ENCODE data around the gene LRRC74B.

The LRRC74B gene

DNA sequence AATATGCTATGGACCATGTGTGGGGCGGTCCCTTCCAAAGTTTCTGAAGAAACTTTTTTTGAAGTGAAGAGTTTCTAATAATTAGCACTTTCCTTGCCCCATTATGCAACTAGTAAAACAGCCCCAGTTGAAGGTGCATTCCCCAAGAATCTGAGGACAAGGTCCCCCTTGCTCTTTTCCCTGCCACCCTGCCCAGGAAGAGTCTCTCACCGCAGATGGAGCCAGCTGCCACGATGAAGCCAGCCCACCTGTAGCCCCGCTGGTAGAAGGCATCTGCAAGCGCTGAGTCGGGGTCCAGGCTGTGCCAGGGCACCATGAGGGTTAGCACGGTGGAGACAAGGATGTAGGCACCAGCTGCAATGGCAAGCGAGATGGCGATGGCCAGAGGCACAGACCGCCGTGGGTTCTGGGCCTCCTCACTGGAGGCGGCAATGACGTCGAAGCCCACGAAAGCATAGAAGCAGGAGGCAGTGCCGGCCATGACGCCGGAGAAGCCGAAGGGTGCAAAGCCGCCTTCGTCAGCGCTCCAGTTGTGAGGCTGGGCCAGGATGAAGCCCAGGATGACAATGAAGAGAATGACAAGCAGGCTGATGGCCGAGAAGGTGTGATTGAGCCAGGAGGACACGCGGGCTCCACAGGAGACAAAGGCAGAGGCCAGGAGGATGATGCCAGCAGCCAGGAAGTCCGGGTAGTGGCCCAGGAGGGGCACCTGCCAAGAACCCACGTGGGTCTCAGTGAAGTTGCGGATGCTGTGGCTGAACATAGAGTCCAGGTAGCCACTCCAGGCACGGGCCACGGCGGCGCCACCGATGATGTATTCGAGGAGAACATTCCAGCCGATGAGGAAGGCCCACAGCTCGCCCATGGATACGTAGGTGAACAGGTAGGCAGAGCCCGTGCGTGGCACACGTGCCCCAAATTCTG is 14.9 kb upstream of the LRRC74B start:
- H3K27ac ChIP-seq: no peak overlapping the region
- TF ChIP-seq, protein P1, sequence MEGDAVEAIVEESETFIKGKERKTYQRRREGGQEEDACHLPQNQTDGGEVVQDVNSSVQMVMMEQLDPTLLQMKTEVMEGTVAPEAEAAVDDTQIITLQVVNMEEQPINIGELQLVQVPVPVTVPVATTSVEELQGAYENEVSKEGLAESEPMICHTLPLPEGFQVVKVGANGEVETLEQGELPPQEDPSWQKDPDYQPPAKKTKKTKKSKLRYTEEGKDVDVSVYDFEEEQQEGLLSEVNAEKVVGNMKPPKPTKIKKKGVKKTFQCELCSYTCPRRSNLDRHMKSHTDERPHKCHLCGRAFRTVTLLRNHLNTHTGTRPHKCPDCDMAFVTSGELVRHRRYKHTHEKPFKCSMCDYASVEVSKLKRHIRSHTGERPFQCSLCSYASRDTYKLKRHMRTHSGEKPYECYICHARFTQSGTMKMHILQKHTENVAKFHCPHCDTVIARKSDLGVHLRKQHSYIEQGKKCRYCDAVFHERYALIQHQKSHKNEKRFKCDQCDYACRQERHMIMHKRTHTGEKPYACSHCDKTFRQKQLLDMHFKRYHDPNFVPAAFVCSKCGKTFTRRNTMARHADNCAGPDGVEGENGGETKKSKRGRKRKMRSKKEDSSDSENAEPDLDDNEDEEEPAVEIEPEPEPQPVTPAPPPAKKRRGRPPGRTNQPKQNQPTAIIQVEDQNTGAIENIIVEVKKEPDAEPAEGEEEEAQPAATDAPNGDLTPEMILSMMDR (IDR thresholded peaks at IDR 0.05): no peak

DNA sequence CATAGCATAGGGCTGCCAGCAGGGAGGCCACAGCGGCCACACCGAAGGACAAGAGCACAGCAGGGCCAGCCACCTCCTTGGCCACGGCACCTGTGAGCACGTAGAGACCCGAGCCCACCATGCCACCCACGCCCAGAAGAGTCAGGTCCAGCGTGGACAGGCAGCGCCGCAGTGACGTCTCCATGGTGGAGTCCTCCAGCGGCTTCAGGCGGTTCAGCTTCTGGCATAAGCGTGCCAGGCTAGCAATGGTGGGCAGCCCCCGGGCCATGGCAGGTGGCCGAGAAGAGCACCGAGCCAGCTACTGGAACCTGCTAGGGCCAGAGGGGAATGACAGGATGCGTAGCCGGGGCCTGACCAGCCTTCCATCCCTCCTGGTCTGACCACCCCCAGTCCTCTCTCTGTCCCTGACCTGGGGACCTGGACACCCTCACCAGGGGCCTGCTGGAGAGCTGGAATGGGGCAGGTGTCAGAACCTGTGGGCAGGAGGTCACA is 14.2 kb upstream of the LRRC74B start:
- TF ChIP-seq ZFX (IDR thresholded peaks at IDR 0.05; ENCODE audit: borderline replicate concordance): no peak
- TF ChIP-seq, protein P1 (IDR thresholded peaks at IDR 0.05): no peak
- no peak overlapping the region for H3K27ac ChIP-seq

DNA sequence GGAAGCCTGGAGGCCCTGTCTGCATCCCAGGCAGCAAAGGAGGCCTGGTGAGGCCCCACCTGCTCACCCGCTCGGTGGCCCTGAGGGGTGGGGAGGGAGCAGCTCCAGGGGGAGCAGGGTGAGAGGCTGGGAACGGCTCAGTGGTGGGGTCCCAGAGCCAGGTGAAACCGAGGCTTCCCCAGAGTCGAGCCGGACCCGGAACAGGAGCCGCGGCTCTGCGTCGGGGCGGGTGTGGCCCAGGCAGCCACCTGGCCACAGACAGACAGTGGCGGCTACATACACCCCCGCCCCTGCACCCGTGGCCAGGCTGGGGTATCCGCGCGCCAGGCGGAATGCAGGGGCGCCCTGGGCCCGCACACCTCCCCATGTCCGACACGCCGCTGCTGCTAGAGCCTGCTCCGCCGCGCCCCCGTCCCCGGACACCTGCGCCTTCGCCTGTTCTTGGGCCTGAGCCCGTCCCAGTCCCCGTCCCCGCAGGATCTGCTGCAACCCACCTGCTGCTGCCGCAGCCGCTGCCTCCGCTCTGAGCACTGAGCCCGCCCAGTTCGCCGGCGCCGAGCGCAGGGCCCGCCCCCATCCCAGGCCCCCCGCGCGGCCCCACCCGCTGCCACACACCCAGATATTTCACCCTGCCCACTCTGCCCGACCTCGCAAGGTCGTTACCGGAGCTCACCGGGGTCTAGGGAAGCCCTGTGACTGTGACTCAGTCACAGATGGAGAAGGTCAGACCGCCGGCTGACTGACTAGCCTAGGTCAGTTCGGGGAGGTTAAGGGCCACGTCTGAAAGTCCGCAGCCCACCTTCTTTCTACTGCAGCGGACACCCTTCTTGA is 13.5 kb upstream of the LRRC74B start, which contains the start of gene SLC7A4:
TSS of gene SLC7A4 (minus strand) at position 525 of the 831 bp plus-strand sequence. CDS start 749 bp downstream, outside the sequence.
- TF ChIP-seq ZFX (IDR thresholded peaks at IDR 0.05; ENCODE audit: borderline replicate concordance): no peak
- TF ChIP-seq, protein P1 (IDR thresholded peaks at IDR 0.05): no peak
- no peak within 1 kb of the TSS for H3K27ac ChIP-seq

DNA sequence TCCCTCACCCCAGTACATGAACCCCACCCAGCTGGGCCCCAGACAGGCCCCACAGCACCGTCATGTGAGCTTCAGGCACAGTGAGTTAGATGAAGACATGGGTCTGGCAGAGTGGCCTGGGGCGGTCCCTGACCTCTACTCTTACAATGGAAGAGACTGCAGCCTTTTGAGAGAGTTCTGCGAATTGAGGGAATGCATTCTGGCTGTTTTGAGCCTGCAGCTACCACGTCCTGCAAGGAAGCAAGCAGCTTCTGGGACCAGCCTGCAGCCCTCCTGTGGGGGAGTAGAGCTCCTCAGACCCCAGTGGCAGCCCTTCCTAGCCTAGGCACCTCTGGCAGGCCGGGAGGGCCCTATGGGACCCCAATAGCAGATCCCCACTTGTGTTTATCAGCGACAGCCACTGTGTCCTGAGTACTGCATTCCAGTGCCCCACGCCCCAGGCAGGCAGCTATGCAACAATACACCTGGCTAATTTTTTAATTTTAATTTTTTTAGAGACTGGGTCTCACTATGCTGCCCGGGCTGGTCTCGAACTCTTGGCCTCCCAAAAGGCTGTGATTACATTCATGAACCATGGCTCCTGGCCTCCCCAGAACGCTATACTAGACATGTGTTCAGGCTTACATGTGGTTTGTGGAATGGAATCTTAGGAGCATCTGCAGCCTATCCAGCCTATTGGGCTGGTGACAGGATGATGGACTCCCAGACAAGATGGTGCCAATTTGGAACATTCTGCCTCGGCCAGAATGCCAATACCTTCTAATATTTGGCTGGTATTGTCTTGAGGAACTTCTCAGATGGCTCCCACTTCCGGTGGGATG is 12.7 kb upstream of the LRRC74B start:
- TF ChIP-seq, protein P1 (IDR thresholded peaks at IDR 0.05): no peak
- no peak for TF ChIP-seq ZFX (IDR thresholded peaks at IDR 0.05; ENCODE audit: borderline replicate concordance)
- no peak overlapping the region for H3K27ac ChIP-seq

DNA sequence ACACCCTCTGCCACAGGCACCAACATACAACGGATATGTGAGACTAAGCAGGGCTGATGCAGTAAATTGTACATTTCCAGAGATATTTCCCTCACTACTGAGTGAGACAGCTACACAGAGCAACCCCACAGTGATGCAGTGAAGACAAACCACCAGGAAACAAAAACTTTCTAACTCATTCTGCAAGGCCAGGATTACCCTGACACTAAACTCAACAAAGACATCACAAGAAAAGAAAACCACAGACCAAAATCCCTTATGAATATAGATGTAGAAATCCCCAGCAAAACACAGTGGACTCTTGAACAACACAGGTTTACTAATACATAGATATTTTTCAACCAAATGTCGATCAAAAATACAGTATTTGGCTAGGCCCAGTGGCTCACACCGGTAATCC is 11.9 kb upstream of the LRRC74B start:
- TF ChIP-seq ZFX (IDR thresholded peaks at IDR 0.05; ENCODE audit: borderline replicate concordance): no peak
- TF ChIP-seq, protein P1 (IDR thresholded peaks at IDR 0.05): no peak

DNA sequence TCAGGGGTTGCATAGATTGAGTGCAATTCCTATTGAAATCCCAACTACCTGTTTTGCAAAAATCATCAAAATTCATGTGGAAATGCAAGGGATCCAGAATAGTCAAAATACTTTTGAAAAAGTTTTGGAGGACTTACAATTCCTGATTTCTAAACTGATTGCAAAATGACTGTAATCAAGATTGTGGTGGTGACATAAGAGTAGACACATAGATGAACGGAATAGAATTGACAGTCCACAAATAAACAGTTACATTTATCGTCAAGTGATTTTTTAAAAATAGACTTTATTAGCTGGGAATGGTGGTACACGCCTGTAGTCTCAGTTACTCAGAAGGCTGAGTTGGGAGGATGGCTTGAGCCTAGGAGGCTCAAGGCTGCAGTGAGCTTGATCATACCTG is 10.8 kb upstream of the LRRC74B start:
- no peak for TF ChIP-seq ZFX (IDR thresholded peaks at IDR 0.05; ENCODE audit: borderline replicate concordance)
- TF ChIP-seq, protein P1 (IDR thresholded peaks at IDR 0.05): no peak
- no peak overlapping the region for H3K27ac ChIP-seq

More for the DNA sequence above, 11.9 kb upstream of the LRRC74B start:
- no peak overlapping the region for H3K27ac ChIP-seq

All from 22Rv1 (cell line).